Neural cell (in vitro differentiated cells): ENCODE data around the gene SAMD10. TPM values are rescaled to one million over a fixed set of nuclear protein-coding genes. Genes with fewer than 3 reads are reported as not detected.

Experiments used
- H2AFZ ChIP-seq: fragments of 200-600, 300-800 bp; sonication (generic), shearing (Covaris generic); 2 replicates; pipeline ENCODE4 v1.6.0; 2014; ENCODE audit warnings: low read depth, mild to moderate bottlenecking, antibody characterized with exemption, low read length, moderate library complexity
- H3F3A ChIP-seq: fragments of 200-600 bp; shearing (Covaris generic); 2 replicates; pipeline ENCODE4 v1.6.1; 2016; ENCODE audit warnings: mild to moderate bottlenecking, moderate library complexity, mixed read lengths, antibody characterized with exemption, low read length; ENCODE audit not compliant: insufficient read depth, poor library complexity, severe bottlenecking
- H3K27ac ChIP-seq: fragments of 200-600, 300-800 bp; sonication (generic), shearing (Covaris generic); 2 replicates; pipeline ENCODE4 v1.5.1; 2014; ENCODE audit warnings: mild to moderate bottlenecking, low read length, moderate library complexity
- H3K27me3 ChIP-seq: fragments of 300-800, 200-600 bp; sonication (generic), shearing (Covaris generic); 2 replicates; pipeline ENCODE4 v1.6.0; 2014; ENCODE audit warnings: mild to moderate bottlenecking, low read depth, low read length, moderate library complexity; ENCODE audit not compliant: insufficient read depth
- H3K36me3 ChIP-seq: fragments of 300-800, 200-600 bp; sonication (generic), shearing (Covaris generic); 2 replicates; pipeline ENCODE4 v1.5.1; 2014; ENCODE audit warnings: mild to moderate bottlenecking, antibody characterized with exemption, low read length, moderate library complexity; ENCODE audit not compliant: insufficient read depth
- H3K4me2 ChIP-seq: fragments of 300-800, 200-600 bp; sonication (generic), shearing (Covaris generic); 2 replicates; pipeline ENCODE4 v1.6.0; 2014; ENCODE audit warnings: mild to moderate bottlenecking, low read length
- H3K4me3 ChIP-seq: fragments of 300-800, 200-600 bp; sonication (generic), shearing (Covaris generic); 2 replicates; pipeline ENCODE4 v1.5.1; 2014; ENCODE audit warnings: mild to moderate bottlenecking, low read length, moderate library complexity
- H3K79me2 ChIP-seq: fragments of 200-600 bp; shearing (Covaris generic); replicated peaks from 2 replicates; pipeline ENCODE4 v1.6.0; 2014; ENCODE audit warnings: mild to moderate bottlenecking, low read length, moderate library complexity; ENCODE audit not compliant: insufficient read depth
- H3K9ac ChIP-seq: fragments of 300-800, 200-600 bp; sonication (generic), shearing (Covaris generic); 2 replicates; pipeline ENCODE4 v1.6.1; 2016; ENCODE audit warnings: mild to moderate bottlenecking, low read length, mixed read lengths
- H3K9me2 ChIP-seq: fragments of 200-600 bp; shearing (Covaris generic); 2 replicates; pipeline ENCODE4 v1.6.1; 2016; ENCODE audit warnings: mild to moderate bottlenecking, low read length, mixed read lengths; ENCODE audit not compliant: insufficient read depth
- H3K9me3 ChIP-seq: fragments of 200-600, 300-800 bp; sonication (generic), shearing (Covaris generic); 2 replicates; pipeline ENCODE4 v1.6.1; 2016; ENCODE audit warnings: mild to moderate bottlenecking, mixed run types, low read length, moderate library complexity, mixed read lengths
- H4K20me1 ChIP-seq: fragments of 200-600 bp; shearing (Covaris generic); 2 replicates; pipeline ENCODE4 v1.6.1; 2016; ENCODE audit warnings: mild to moderate bottlenecking, mixed run types; ENCODE audit not compliant: insufficient read depth
- EP300 ChIP-seq: fragments of 450-650 bp; conservative IDR thresholded peaks from 2 replicates; pipeline ENCODE4 v1.6.1; 2014; ENCODE audit warnings: antibody characterized with exemption, mild to moderate bottlenecking, moderate library complexity; ENCODE audit not compliant: poor library complexity, severe bottlenecking
- EZH2 ChIP-seq: fragments of 200-600, 300-800 bp; shearing (Covaris generic), sonication (generic); IDR thresholded peaks from 2 replicates; pipeline ENCODE4 v1.6.1; 2014; ENCODE audit warnings: antibody characterized with exemption, low read length, borderline replicate concordance, mild to moderate bottlenecking; ENCODE audit not compliant: insufficient read depth, poor library complexity, severe bottlenecking
- MXI1 ChIP-seq: fragments of 450-650 bp; conservative IDR thresholded peaks from 2 replicates; pipeline ENCODE4 v1.6.1; 2014; ENCODE audit warnings: antibody characterized with exemption, mild to moderate bottlenecking; ENCODE audit not compliant: poor library complexity, severe bottlenecking
- POLR2AphosphoS5 ChIP-seq: IDR thresholded peaks from 2 replicates; pipeline ENCODE4 v1.6.1; 2012
- RAD21 ChIP-seq: fragments of 450-650 bp; conservative IDR thresholded peaks from 2 replicates; pipeline ENCODE4 v1.6.1; 2014; ENCODE audit warnings: antibody characterized with exemption, mild to moderate bottlenecking, moderate library complexity
- SMC3 ChIP-seq: fragments of 450-650 bp; conservative IDR thresholded peaks from 2 replicates; pipeline ENCODE4 v1.6.1; 2014; ENCODE audit warnings: antibody characterized with exemption, mild to moderate bottlenecking, moderate library complexity; ENCODE audit not compliant: poor library complexity
- TAF1 ChIP-seq: IDR thresholded peaks from 2 replicates; pipeline ENCODE4 v1.6.1; 2012; ENCODE audit warnings: low read depth
- polyA plus RNA-seq: library from polyadenylated mRNA; depleted of rRNA; stranded (reverse); fragments of >200 nt; gene quantifications from 2 replicates; pipeline ENCODE4 v1.2.3, GENCODE V29; 2014
- TF ChIP-seq, protein P1 (sequence below): fragments of 450-650 bp; IDR thresholded peaks from 2 replicates; pipeline ENCODE4 v1.5.1; 2014; ENCODE audit warnings: antibody characterized with exemption, mild to moderate bottlenecking, moderate library complexity; ENCODE audit not compliant: poor library complexity, severe bottlenecking
- TF ChIP-seq, protein P2 (sequence below): IDR thresholded peaks from 2 replicates; pipeline ENCODE4 v1.6.1; 2012; ENCODE audit warnings: borderline replicate concordance

SAMD10 gene
- polyA plus RNA-seq, 1 donor from 2014 or later = 23.3 TPM

- Histone ChIP-seq H3F3A (no peaks in the 10 kb centered on the region), H3K36me3 (peaks cover 7% of the 10 kb centered on the region), H2AFZ (no peak overlapping the region), H4K20me1 (no peaks in the 10 kb centered on the region), H3K9me2 (no peaks in the 10 kb centered on the region), H3K4me2 (no peak overlapping the region), H3K4me3 (no peak overlapping the region), H3K27me3 (no peaks in the 10 kb centered on the region), H3K9me3 (no peaks in the 10 kb centered on the region), H3K79me2 (no peaks in the 10 kb centered on the region), H3K27ac (no peak overlapping the region), H3K9ac (no peak overlapping the region)
- TF ChIP-seq SMC3 (no peak), RAD21 (no peak), MXI1 (no peak), TAF1 (no peak), POLR2AphosphoS5 (no peak)
- TF ChIP-seq, protein P1, sequence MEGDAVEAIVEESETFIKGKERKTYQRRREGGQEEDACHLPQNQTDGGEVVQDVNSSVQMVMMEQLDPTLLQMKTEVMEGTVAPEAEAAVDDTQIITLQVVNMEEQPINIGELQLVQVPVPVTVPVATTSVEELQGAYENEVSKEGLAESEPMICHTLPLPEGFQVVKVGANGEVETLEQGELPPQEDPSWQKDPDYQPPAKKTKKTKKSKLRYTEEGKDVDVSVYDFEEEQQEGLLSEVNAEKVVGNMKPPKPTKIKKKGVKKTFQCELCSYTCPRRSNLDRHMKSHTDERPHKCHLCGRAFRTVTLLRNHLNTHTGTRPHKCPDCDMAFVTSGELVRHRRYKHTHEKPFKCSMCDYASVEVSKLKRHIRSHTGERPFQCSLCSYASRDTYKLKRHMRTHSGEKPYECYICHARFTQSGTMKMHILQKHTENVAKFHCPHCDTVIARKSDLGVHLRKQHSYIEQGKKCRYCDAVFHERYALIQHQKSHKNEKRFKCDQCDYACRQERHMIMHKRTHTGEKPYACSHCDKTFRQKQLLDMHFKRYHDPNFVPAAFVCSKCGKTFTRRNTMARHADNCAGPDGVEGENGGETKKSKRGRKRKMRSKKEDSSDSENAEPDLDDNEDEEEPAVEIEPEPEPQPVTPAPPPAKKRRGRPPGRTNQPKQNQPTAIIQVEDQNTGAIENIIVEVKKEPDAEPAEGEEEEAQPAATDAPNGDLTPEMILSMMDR = no peak
- TF ChIP-seq, protein P2, sequence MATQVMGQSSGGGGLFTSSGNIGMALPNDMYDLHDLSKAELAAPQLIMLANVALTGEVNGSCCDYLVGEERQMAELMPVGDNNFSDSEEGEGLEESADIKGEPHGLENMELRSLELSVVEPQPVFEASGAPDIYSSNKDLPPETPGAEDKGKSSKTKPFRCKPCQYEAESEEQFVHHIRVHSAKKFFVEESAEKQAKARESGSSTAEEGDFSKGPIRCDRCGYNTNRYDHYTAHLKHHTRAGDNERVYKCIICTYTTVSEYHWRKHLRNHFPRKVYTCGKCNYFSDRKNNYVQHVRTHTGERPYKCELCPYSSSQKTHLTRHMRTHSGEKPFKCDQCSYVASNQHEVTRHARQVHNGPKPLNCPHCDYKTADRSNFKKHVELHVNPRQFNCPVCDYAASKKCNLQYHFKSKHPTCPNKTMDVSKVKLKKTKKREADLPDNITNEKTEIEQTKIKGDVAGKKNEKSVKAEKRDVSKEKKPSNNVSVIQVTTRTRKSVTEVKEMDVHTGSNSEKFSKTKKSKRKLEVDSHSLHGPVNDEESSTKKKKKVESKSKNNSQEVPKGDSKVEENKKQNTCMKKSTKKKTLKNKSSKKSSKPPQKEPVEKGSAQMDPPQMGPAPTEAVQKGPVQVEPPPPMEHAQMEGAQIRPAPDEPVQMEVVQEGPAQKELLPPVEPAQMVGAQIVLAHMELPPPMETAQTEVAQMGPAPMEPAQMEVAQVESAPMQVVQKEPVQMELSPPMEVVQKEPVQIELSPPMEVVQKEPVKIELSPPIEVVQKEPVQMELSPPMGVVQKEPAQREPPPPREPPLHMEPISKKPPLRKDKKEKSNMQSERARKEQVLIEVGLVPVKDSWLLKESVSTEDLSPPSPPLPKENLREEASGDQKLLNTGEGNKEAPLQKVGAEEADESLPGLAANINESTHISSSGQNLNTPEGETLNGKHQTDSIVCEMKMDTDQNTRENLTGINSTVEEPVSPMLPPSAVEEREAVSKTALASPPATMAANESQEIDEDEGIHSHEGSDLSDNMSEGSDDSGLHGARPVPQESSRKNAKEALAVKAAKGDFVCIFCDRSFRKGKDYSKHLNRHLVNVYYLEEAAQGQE = no peak
These were observed 24.7 kb upstream of the SAMD10 start for GRCh38 chr20:64003960-64004725.

DNA sequence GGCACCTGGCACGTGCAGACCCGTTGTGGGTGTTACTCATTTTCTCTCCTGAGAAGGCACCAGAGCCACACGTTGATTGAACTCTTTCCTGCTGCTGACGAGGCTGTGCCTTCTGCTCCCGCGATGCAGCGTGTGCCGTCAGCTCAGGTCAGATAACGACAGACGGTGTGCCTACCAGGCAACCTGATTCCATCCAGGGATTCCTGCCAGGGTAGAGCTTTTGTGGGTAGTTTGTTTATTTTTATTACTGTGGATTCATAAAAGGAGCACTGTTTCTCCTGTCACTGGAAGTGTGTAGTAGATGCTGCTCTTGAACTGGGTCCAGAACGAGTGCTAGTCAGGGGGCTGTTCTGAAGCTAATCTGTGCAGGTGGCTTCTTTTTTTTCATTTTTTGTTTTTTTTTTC lies 22.2 kb upstream of the SAMD10 start:
- no peak overlapping the region for H3K9ac ChIP-seq
- no peak overlapping the region for H3K4me2 ChIP-seq
- no peaks in the 10 kb centered on the region for H3K79me2 ChIP-seq
- H3F3A ChIP-seq = no peaks in the 10 kb centered on the region
- H3K27ac ChIP-seq = no peak overlapping the region
- H2AFZ ChIP-seq = no peak overlapping the region
- TF ChIP-seq, protein P1 = no peak
- TF ChIP-seq EP300 (no peak), SMC3 (no peak), RAD21 (no peak), EZH2 (no peak), MXI1 (no peak), TAF1 (no peak), POLR2AphosphoS5 (no peak)
- TF ChIP-seq, protein P2 = no peak
- no peaks in the 10 kb centered on the region for H3K9me2 ChIP-seq
- H3K4me3 ChIP-seq = no peak overlapping the region
- H4K20me1 ChIP-seq = no peaks in the 10 kb centered on the region
- no peaks in the 10 kb centered on the region for H3K36me3 ChIP-seq
- H3K9me3 ChIP-seq = no peaks in the 10 kb centered on the region
- H3K27me3 ChIP-seq = no peaks in the 10 kb centered on the region
